Measurements from ENCODE around the gene ETNK1.

- TF ChIP-seq CTCF (IDR thresholded peaks at IDR 0.05; ENCODE audit: insufficient read depth, low read length) = no peak
- TF ChIP-seq GABPA (IDR thresholded peaks at IDR 0.05; ENCODE audit: low read depth) = no peak
These were observed 36.2 kb upstream of the ETNK1 start for GRCh38 chr12:22588817-22589216.
